Astrocyte (in vitro differentiated cells and primary cell): ENCODE data around the gene FAF1.
"Not testable (repeated sequence)": the region's sequence is repeated elsewhere in the genome, so short reads cannot be mapped to it uniquely, and the experiment has no call there.

Experiments
- EZH2 ChIP-seq: IDR thresholded peaks from 2 replicates; pipeline ENCODE4 v1.6.1; 2012; ENCODE audit warnings: mild to moderate bottlenecking, low read length, inconsistent platforms; ENCODE audit not compliant: insufficient read depth
- TF ChIP-seq, protein P1 (sequence below): IDR thresholded peaks from 2 replicates; pipeline ENCODE4 v1.5.1; 2011; ENCODE audit warnings: low read depth, mild to moderate bottlenecking, inconsistent platforms, low read length, moderate library complexity; ENCODE audit not compliant: insufficient read depth

DNA sequence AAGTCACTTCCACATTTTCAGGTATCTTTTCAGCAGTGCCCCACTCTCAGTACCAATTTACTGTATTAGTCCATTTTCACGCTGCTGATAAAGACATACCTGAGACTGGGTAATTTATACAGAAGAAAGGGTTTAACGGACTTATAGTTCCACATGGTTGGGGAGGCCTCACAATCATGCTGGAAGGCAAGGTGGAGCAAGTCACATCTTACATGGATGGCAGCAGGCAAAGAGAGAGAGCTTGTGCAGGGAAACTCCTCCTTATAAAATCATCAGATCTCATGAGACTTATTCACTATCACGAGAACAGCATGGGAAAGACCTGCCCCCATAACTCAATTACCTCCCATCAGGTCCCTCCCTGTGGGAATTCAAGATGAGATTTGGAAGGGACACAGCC, 203.5 kb downstream of the FAF1 start:
- TF ChIP-seq, protein P1, sequence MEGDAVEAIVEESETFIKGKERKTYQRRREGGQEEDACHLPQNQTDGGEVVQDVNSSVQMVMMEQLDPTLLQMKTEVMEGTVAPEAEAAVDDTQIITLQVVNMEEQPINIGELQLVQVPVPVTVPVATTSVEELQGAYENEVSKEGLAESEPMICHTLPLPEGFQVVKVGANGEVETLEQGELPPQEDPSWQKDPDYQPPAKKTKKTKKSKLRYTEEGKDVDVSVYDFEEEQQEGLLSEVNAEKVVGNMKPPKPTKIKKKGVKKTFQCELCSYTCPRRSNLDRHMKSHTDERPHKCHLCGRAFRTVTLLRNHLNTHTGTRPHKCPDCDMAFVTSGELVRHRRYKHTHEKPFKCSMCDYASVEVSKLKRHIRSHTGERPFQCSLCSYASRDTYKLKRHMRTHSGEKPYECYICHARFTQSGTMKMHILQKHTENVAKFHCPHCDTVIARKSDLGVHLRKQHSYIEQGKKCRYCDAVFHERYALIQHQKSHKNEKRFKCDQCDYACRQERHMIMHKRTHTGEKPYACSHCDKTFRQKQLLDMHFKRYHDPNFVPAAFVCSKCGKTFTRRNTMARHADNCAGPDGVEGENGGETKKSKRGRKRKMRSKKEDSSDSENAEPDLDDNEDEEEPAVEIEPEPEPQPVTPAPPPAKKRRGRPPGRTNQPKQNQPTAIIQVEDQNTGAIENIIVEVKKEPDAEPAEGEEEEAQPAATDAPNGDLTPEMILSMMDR: not testable (repeated sequence)
- TF ChIP-seq EZH2: not testable (repeated sequence)
